ENCODE data around the gene CIDEC. TPM values are rescaled to one million over a fixed set of nuclear protein-coding genes. Genes with fewer than 3 reads are reported as not detected.

The CIDEC gene
- polyA plus RNA-seq, 3 donors: 0.08 TPM; not detected in 2

DNA sequence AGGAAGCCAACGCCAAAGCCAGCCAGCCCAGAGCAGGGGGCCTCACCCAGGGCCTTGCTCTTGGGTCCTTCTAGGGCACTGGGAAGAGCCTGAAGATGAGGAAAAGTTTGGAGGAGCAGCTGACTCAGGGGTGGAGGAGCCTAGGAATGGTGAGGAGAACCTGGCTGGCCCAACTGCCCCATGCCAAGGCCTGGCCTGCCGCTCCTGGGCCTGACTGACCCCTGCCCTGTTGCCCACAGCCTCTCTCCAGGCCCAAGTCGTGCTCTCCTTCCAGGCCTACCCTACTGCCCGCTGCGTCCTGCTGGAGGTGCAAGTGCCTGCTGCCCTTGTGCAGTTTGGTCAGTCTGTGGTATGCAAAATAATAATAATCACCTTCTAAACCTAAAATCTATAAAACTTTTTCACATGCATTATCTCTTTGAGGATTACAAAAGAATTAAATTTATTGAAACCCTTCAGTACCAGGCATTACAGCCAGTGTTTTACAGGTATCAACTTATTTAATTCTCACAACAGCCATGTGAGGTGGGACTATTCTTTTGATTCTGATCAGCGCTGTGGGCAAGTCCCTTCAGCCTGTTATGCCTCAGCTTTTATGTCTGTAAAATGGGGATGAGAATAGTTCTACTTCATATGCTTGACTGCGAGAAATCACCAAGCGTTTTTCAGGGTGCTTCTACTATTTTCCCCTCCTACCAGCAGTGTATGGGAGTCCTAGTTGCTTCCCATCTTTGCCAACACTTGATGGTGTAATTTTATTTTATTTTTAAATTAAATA lies 38.4 kb upstream of the CIDEC start:
- peaks cover 25 to 36% of the 10 kb centered on the region in 2 donors for H3K4me1 ChIP-seq (ENCODE audit: control insufficient read depth in 1 of 2, insufficient read depth in 2 of 2, low read length in 2 of 2)
- DNase-seq: no peak
- H3K9ac ChIP-seq (ENCODE audit: insufficient read depth, low read length, poor library complexity, severe bottlenecking): no peak overlapping the region
- H2AFZ ChIP-seq (ENCODE audit: insufficient read depth, low read depth, low read length, poor library complexity, severe bottlenecking): no peak overlapping the region
- H3K9me3 ChIP-seq (replicated peaks in 1 of 2; ENCODE audit: control insufficient read depth in 1 of 2, insufficient read depth in 1 of 2, low read length in 2 of 2): no peaks in the 10 kb centered on the region
- no peaks in the 10 kb centered on the region for H3K79me2 ChIP-seq (ENCODE audit: insufficient read depth, low read length)
- Mint-ChIP-seq H3K9me3 (no peaks in the 10 kb centered on the region), H3K27ac (no peak overlapping the region), H3K27me3 (ENCODE audit: low read depth in 3 of 3) (peaks cover 0 to 3% (median 0%) of the 10 kb centered on the region in 3 donors), H3K4me1 (peaks cover 31% of the 10 kb centered on the region), H3K36me3 (no peaks in the 10 kb centered on the region), H3K4me3 (no peak overlapping the region)
- H3K4me3 ChIP-seq (replicated peaks in 1 of 3; ENCODE audit: low read depth in 2 of 3, low read length in 3 of 3): no peak overlapping the region
- H3K27ac ChIP-seq (ENCODE audit: low read depth in 1 of 2, low read length in 2 of 2): no peak overlapping the region
- no peak overlapping the region for H3K4me2 ChIP-seq (replicated peaks; ENCODE audit: extremely low read depth, low read length, poor library complexity, severe bottlenecking)
- intact Hi-C loops (cut with micrococcal nuclease): no loop called here
- H3K27me3 ChIP-seq (ENCODE audit: control insufficient read depth in 2 of 2, insufficient read depth in 2 of 2, low read length in 2 of 2): no peaks in the 10 kb centered on the region
- WGBS (ENCODE audit: insufficient coverage): 89% methylated on average over 3 of the region's 8 CpGs
- H4K20me1 ChIP-seq (ENCODE audit: insufficient read depth, low read length): no peaks in the 10 kb centered on the region
- TF ChIP-seq, protein P1, sequence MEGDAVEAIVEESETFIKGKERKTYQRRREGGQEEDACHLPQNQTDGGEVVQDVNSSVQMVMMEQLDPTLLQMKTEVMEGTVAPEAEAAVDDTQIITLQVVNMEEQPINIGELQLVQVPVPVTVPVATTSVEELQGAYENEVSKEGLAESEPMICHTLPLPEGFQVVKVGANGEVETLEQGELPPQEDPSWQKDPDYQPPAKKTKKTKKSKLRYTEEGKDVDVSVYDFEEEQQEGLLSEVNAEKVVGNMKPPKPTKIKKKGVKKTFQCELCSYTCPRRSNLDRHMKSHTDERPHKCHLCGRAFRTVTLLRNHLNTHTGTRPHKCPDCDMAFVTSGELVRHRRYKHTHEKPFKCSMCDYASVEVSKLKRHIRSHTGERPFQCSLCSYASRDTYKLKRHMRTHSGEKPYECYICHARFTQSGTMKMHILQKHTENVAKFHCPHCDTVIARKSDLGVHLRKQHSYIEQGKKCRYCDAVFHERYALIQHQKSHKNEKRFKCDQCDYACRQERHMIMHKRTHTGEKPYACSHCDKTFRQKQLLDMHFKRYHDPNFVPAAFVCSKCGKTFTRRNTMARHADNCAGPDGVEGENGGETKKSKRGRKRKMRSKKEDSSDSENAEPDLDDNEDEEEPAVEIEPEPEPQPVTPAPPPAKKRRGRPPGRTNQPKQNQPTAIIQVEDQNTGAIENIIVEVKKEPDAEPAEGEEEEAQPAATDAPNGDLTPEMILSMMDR (IDR thresholded peaks at IDR 0.05): no peak
- H3K36me3 ChIP-seq (replicated peaks in 1 of 2; ENCODE audit: control insufficient read depth in 1 of 2, insufficient read depth in 2 of 2, low read length in 2 of 2): no peaks in the 10 kb centered on the region

DNA sequence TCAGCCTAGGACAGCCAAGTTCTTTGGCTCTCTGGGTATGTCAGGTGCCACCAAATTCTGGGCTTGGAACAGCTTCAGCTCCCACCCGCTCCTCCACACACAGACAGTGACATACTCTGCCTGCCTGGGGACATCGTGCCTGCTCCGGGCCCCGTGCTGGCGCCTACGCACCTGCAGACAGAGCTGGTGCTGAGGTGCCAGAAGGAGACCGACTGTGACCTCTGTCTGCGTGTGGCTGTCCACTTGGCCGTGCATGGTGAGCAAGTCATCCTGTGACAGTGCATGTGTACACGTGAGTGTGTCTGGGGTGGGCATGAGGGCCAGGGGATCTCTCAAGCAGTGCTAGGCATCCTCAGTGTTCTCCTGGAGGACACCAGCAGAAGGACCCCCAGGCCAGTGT lies 37.8 kb upstream of the CIDEC start:
- H3K4me3 ChIP-seq (replicated peaks in 1 of 3; ENCODE audit: low read depth in 2 of 3, low read length in 3 of 3): no peak overlapping the region
- peak overlapping the region in 1 of 2 donors; percentile 61 for H3K27ac ChIP-seq (ENCODE audit: low read depth in 1 of 2, low read length in 2 of 2)
- H3K9ac ChIP-seq (ENCODE audit: insufficient read depth, low read length, poor library complexity, severe bottlenecking): no peak overlapping the region
- no peaks in the 10 kb centered on the region for H4K20me1 ChIP-seq (ENCODE audit: insufficient read depth, low read length)
- Mint-ChIP-seq H3K36me3 (no peaks in the 10 kb centered on the region), H3K27me3 (ENCODE audit: low read depth in 3 of 3) (peaks cover 0 to 3% (median 0%) of the 10 kb centered on the region in 3 donors), H3K9me3 (no peaks in the 10 kb centered on the region), H3K27ac (peak overlapping the region in 1 of 7 donors; percentile 28), H3K4me3 (peak overlapping the region in 1 of 2 donors; percentile 83), H3K4me1 (peaks cover 32% of the 10 kb centered on the region)
- no peaks in the 10 kb centered on the region for H3K36me3 ChIP-seq (replicated peaks in 1 of 2; ENCODE audit: control insufficient read depth in 1 of 2, insufficient read depth in 2 of 2, low read length in 2 of 2)
- TF ChIP-seq, protein P1 (IDR thresholded peaks at IDR 0.05): no peak
- peak overlapping the region; percentile 92 for H3K4me2 ChIP-seq (replicated peaks; ENCODE audit: extremely low read depth, low read length, poor library complexity, severe bottlenecking)
- no peaks in the 10 kb centered on the region for H3K27me3 ChIP-seq (ENCODE audit: control insufficient read depth in 2 of 2, insufficient read depth in 2 of 2, low read length in 2 of 2)
- 96% methylated on average over 9 of the region's 10 CpGs for WGBS (ENCODE audit: insufficient coverage)
- no peaks in the 10 kb centered on the region for H3K79me2 ChIP-seq (ENCODE audit: insufficient read depth, low read length)
- intact Hi-C loops (cut with micrococcal nuclease): no loop called here
- no peaks in the 10 kb centered on the region for H3K9me3 ChIP-seq (replicated peaks in 1 of 2; ENCODE audit: control insufficient read depth in 1 of 2, insufficient read depth in 1 of 2, low read length in 2 of 2)
- H3K4me1 ChIP-seq (ENCODE audit: control insufficient read depth in 1 of 2, insufficient read depth in 2 of 2, low read length in 2 of 2): peaks cover 25 to 36% of the 10 kb centered on the region in 2 donors
- DNase-seq: no peak
- H2AFZ ChIP-seq (ENCODE audit: insufficient read depth, low read depth, low read length, poor library complexity, severe bottlenecking): no peak overlapping the region

All from CD14-positive monocyte (primary cell).